LNCAP (cell line): Measurements from ENCODE around the gene PAOX.

Experiments used
- TF ChIP-seq, protein P1 (sequence below): fragments of 450-650 bp; IDR thresholded peaks from 2 replicates; pipeline ENCODE4 v1.5.1; 2017; ENCODE audit warnings: mild to moderate bottlenecking

PAOX gene

GRCh38 chr10:133405272-133405671 lies 26.2 kb downstream of the PAOX start:
- TF ChIP-seq, protein P1, sequence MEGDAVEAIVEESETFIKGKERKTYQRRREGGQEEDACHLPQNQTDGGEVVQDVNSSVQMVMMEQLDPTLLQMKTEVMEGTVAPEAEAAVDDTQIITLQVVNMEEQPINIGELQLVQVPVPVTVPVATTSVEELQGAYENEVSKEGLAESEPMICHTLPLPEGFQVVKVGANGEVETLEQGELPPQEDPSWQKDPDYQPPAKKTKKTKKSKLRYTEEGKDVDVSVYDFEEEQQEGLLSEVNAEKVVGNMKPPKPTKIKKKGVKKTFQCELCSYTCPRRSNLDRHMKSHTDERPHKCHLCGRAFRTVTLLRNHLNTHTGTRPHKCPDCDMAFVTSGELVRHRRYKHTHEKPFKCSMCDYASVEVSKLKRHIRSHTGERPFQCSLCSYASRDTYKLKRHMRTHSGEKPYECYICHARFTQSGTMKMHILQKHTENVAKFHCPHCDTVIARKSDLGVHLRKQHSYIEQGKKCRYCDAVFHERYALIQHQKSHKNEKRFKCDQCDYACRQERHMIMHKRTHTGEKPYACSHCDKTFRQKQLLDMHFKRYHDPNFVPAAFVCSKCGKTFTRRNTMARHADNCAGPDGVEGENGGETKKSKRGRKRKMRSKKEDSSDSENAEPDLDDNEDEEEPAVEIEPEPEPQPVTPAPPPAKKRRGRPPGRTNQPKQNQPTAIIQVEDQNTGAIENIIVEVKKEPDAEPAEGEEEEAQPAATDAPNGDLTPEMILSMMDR: no peak

DNA sequence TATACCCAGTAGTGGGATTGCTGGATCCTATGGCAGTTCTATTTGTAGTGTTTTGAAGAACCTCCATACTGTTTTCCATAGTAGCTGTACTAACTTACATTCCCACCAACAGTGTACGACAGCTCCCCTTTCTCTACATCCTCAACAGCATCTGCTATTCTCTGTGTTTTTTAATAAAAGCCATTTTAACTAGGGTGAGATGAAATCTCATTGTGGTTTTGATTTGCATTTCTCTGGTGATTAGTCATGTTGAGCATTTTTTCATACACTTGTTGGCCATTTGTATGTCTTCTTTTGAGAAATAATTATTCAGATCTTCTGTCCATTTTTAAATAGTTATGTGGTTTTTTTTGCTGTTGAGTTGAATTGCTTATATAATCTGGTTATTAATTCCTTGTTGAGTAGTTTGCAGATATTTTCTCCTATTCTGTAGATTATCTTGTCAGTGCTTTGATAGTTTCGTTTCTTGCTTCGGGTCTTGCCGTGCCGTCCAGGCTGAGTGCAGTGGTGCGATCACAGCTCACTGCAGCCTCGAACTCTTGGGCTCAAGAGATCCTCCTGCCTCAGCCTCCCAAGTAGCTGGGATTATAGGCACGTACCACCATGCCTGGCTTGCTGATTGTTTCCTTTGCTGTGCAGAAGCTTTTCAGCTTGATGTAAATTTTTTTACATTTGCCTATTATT lies 26.9 kb downstream of the PAOX start:
- TF ChIP-seq, protein P1: no peak

- TF ChIP-seq, protein P1: no peak
Observed at GRCh38 chr10:133411523-133412380, 32.7 kb downstream of the PAOX start.

DNA sequence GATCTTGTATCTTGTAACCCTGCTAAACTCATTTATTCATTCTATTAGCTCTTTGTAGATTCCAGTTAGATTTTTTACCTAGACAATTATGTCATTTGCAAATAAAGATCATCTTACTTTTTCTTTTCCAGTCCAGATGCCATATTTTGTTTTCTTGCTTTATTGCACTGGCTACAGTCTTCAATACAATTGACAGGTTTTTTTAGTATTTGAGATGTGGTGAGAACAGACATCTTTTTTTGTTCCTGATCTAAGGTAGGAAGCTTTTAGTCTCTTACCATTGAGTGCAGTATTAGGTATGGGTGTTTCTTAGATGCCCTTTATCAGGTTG lies 33.3 kb downstream of the PAOX start:
- TF ChIP-seq, protein P1: no peak

DNA sequence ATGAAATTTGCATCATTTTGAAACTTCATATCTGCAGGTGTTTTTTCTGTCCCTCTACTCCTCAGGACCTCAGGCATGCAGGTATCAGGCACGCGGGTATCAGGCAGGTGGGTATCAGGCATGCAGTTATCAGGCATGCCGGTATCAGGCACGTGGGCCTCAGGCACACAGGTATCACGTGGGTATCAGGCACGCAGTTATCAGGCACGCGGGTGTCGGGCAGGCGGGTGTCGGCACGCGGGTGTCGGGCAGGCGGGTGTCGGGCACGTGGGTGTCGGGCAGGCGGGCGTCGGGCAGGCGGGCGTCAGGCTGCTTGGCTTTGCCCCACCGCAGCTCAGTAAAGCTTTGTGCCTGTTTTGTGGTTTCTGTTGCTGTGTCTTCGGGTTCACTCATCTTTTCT lies 36.7 kb downstream of the PAOX start:
- TF ChIP-seq, protein P1: no peak

- TF ChIP-seq, protein P1: no peak
Observed at GRCh38 chr10:133418289-133418993, 39.4 kb downstream of the PAOX start.

GRCh38 chr10:133419211-133419950 lies 40.3 kb downstream of the PAOX start:
- TF ChIP-seq, protein P1: no peak
